Right lobe of liver (tissue), 4 donors: ENCODE measurements around the gene FBXL17.

Source experiments
- POLR2A ChIP-seq: fragments of 450-650 bp; IDR thresholded peaks from one replicate; pipeline ENCODE4 v1.6.1; 2017; ENCODE audit warnings: antibody characterized with exemption, mild to moderate bottlenecking
- TF ChIP-seq, protein P1 (sequence below), 4 donors: fragments of 200-600 bp in 3 of 4; fragments of 450-650 bp in 1 of 4; IDR thresholded peaks; one replicate each; pipeline versions ENCODE4 v1.5.1 to v1.8.0; 2016 to 2022; ENCODE audit warnings: antibody characterized with exemption in 4 of 4, mild to moderate bottlenecking in 2 of 4
- donor health status: DM: no; HTN: no; CAD: no.
- donor health status: DM: no; HTN: no; CAD: no.
- donor health status: DM: no; HTN: yes; CAD: no.

DNA sequence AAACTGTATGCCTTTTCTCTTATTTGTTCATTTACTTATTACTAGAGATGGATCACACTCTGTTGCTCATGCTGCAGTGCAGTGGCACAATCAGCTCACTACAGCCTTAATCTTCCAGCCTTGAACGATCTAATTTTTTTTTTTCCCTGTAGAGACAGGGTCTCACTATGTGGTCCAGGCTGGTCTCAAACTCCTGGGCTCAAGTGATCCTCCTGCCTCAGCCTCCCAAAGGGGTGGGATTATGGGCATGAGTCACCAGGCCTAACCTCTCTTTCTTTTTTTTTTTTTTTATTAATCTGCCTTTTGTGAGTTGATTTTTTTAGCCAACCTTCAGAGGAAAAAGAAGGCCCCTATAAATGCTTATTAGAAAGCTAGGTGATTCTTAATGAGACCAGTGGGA, 303.0 kb downstream of the FBXL17 start:
- TF ChIP-seq, protein P1, sequence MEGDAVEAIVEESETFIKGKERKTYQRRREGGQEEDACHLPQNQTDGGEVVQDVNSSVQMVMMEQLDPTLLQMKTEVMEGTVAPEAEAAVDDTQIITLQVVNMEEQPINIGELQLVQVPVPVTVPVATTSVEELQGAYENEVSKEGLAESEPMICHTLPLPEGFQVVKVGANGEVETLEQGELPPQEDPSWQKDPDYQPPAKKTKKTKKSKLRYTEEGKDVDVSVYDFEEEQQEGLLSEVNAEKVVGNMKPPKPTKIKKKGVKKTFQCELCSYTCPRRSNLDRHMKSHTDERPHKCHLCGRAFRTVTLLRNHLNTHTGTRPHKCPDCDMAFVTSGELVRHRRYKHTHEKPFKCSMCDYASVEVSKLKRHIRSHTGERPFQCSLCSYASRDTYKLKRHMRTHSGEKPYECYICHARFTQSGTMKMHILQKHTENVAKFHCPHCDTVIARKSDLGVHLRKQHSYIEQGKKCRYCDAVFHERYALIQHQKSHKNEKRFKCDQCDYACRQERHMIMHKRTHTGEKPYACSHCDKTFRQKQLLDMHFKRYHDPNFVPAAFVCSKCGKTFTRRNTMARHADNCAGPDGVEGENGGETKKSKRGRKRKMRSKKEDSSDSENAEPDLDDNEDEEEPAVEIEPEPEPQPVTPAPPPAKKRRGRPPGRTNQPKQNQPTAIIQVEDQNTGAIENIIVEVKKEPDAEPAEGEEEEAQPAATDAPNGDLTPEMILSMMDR (IDR thresholded peaks at IDR 0.05) = no peak
- no peak for TF ChIP-seq POLR2A
